Esophagus mucosa (tissue), 1 donor: ENCODE data around the gene FMNL2. TPM values are rescaled to one million over a fixed set of nuclear protein-coding genes. Genes with fewer than 3 reads are reported as not detected.
"Not testable (repeated sequence)": the region's sequence is repeated elsewhere in the genome, so short reads cannot be mapped to it uniquely, and the experiment has no call there.

Experiments used
- ATAC-seq: fragments of 200-7000 bp; cut with Tn5 transposase; one replicate; pipeline ENCODE4 v1.9.1; 2020
- total RNA-seq: library from RNA; stranded (reverse); gene quantifications from one replicate; pipeline ENCODE4 v1.2.4, GENCODE V29; 2023
- donor health status: DM: yes; HTN: yes; CAD: no.

Gene FMNL2
- total RNA-seq, 1 donor from 2014 or later: 12.4 TPM

GRCh38 chr2:152473151-152473857, 138.3 kb downstream of the FMNL2 start:
- ATAC-seq: peak; percentile 39

- not testable (repeated sequence) for ATAC-seq
These were observed 139.5 kb downstream of the FMNL2 start for GRCh38 chr2:152474523-152474922.

GRCh38 chr2:152475982-152476381, 141.0 kb downstream of the FMNL2 start:
- ATAC-seq: no peak

- ATAC-seq: peak; percentile 73
These were observed 142.5 kb downstream of the FMNL2 start for GRCh38 chr2:152477347-152478092.

GRCh38 chr2:152479282-152479681, 144.3 kb downstream of the FMNL2 start:
- no peak for ATAC-seq

- no peak for ATAC-seq
These were observed 145.9 kb downstream of the FMNL2 start for GRCh38 chr2:152480821-152481399.

- ATAC-seq: no peak
These were observed 147.1 kb downstream of the FMNL2 start for GRCh38 chr2:152481881-152482583.

- no peak for ATAC-seq
These were observed 148.5 kb downstream of the FMNL2 start for GRCh38 chr2:152483276-152484063.

- no peak for ATAC-seq
These were observed 151.2 kb downstream of the FMNL2 start for GRCh38 chr2:152485954-152486736.

GRCh38 chr2:152486737-152487400, 151.9 kb downstream of the FMNL2 start:
- no peak for ATAC-seq

GRCh38 chr2:152488075-152488474, 153.1 kb downstream of the FMNL2 start:
- ATAC-seq: no peak

GRCh38 chr2:152489364-152489763, 154.4 kb downstream of the FMNL2 start:
- no peak for ATAC-seq

- no peak for ATAC-seq
These were observed 155.9 kb downstream of the FMNL2 start for GRCh38 chr2:152490686-152491455.

- ATAC-seq: no peak
These were observed 157.2 kb downstream of the FMNL2 start for GRCh38 chr2:152492131-152492530.

GRCh38 chr2:152492911-152493310, 157.9 kb downstream of the FMNL2 start:
- ATAC-seq: no peak

- no peak for ATAC-seq
These were observed 158.4 kb downstream of the FMNL2 start for GRCh38 chr2:152493417-152493816.

GRCh38 chr2:152493945-152494528, 159.1 kb downstream of the FMNL2 start:
- ATAC-seq: no peak

- ATAC-seq: no peak
These were observed 161.4 kb downstream of the FMNL2 start for GRCh38 chr2:152496371-152496770.

- no peak for ATAC-seq
These were observed 162.6 kb downstream of the FMNL2 start for GRCh38 chr2:152497481-152498052.
